Gastrocnemius medialis (tissue), 4 donors: Measurements from ENCODE around the gene MRPL17. TPM values are rescaled to one million over a fixed set of nuclear protein-coding genes. Genes with fewer than 3 reads are reported as not detected.

Source experiments
- ATAC-seq, 2 donors: fragments of 150-250 bp; one replicate each; pipeline ENCODE4 v1.9.1; 2016
- DNase-seq, 2 donors: peaks; one replicate each; pipeline ENCODE4 v3.0.0-alpha.2; 2019
- H3K27ac ChIP-seq, 4 donors: fragments of 200-600 bp; sonication (generic); 1 replicate in 1 of 4; 2 replicates in 3 of 4; pipeline ENCODE4 v1.5.1; 2016 to 2018; ENCODE audit warnings: mild to moderate bottlenecking in 2 of 4, moderate library complexity in 1 of 4
- H3K27me3 ChIP-seq, 3 donors: fragments of 200-600 bp; sonication (generic) in 2 of 3; 1 replicate in 1 of 3; 2 replicates in 2 of 3; pipeline versions ENCODE4 v1.5.1 to v1.6.0; 2016 to 2019; ENCODE audit warnings: mild to moderate bottlenecking in 1 of 3, moderate library complexity in 1 of 3
- H3K36me3 ChIP-seq, 2 donors: fragments of 200-600 bp; sonication (generic) in 1 of 2; one replicate each; pipeline ENCODE4 v1.5.1; 2017 to 2018
- H3K4me1 ChIP-seq, 2 donors: fragments of 200-600 bp; sonication (generic) in 1 of 2; one replicate each; pipeline ENCODE4 v1.5.1; 2016 to 2017; ENCODE audit warnings: mild to moderate bottlenecking in 2 of 2
- H3K4me3 ChIP-seq, 4 donors: fragments of 200-600 bp; sonication (generic) in 3 of 4; 1 replicate in 1 of 4; 2 replicates in 3 of 4; pipeline ENCODE4 v1.5.1; 2016 to 2019; ENCODE audit warnings: mild to moderate bottlenecking in 2 of 4
- H3K9me3 ChIP-seq, 3 donors: fragments of 200-600 bp; sonication (generic) in 2 of 3; 1 replicate in 1 of 3; 2 replicates in 2 of 3; pipeline ENCODE4 v1.5.1; 2016 to 2019
- CTCF ChIP-seq, 5 experiments: fragments of 450-650 bp in 3 of 5; fragments of 200-600 bp in 2 of 5; sonication (generic) in 2 of 5; IDR thresholded peaks in 4 of 5; conservative IDR thresholded peaks in 1 of 5; 1 replicate in 4 of 5; 2 replicates in 1 of 5; pipeline ENCODE4 v1.5.1; 2016 to 2019; ENCODE audit warnings: antibody characterized with exemption in 5 of 5, mild to moderate bottlenecking in 3 of 5, moderate library complexity in 3 of 5
- POLR2A ChIP-seq, 2 donors: fragments of 450-650 bp; IDR thresholded peaks; one replicate each; pipeline ENCODE4 v1.6.1; 2017; ENCODE audit warnings: antibody characterized with exemption in 2 of 2, mild to moderate bottlenecking in 2 of 2, moderate library complexity in 2 of 2
- in situ Hi-C, 4 donors: fragments of 200-750 bp; cut with MboI; loops; one replicate each; pipeline versions ENCODE4 v1.15.0 to v1.8.0; 2017; ENCODE audit warnings: low sequenced_read_pairs in 4 of 4
- intact Hi-C: fragments of 100-400 bp; cut with DNase I; formaldehyde crosslinking; loops from one replicate; pipeline ENCODE4 v1.15.1; 2023; ENCODE audit warnings: low total_unique reads
- total RNA-seq, 4 donors: library from RNA; depleted of rRNA; stranded (reverse); fragments of >200 nt; gene quantifications; one replicate each; pipeline versions ENCODE4 v1.1.0 to v1.2.3, GENCODE V29; 2016

MRPL17 gene
- total RNA-seq, 4 donors from 2014 or later: 25.1 to 33.4 (median 27.7) TPM

GRCh38 chr11:6670202-6670830 is 12.8 kb downstream of the MRPL17 start:
- Histone ChIP-seq H3K9me3 (no peaks in the 10 kb centered on the region), H3K4me3 (no peak overlapping the region), H3K27ac (no peak overlapping the region), H3K4me1 (no peaks in the 10 kb centered on the region), H3K27me3 (no peaks in the 10 kb centered on the region), H3K36me3 (no peaks in the 10 kb centered on the region)
- ATAC-seq (no peak), DNase-seq (no peak)
- no peak for TF ChIP-seq POLR2A (IDR thresholded peaks at IDR 0.05)
- no peak for TF ChIP-seq CTCF (IDR thresholded peaks at IDR 0.05 in 4 of 5, conservative IDR thresholded peaks at IDR 0.05 in 1 of 5)
- in situ Hi-C loops (loop anchor here in 1 of 4 donors (10.0 kb wide), 1 partner anchor 136 kb away; no protein-coding TSS in a partner anchor), intact Hi-C loops (no loop called here)

- in situ Hi-C loops: no loop called here
- TF ChIP-seq CTCF (IDR thresholded peaks at IDR 0.05 in 4 of 5, conservative IDR thresholded peaks at IDR 0.05 in 1 of 5): peak in 1 of 5 experiments; percentile 51
- no peak for TF ChIP-seq POLR2A (IDR thresholded peaks at IDR 0.05)
- no peaks in the 10 kb centered on the region for H3K9me3 ChIP-seq
- DNase-seq (no peak), ATAC-seq (no peak)
- no peaks in the 10 kb centered on the region for H3K36me3 ChIP-seq
- H3K4me3 ChIP-seq: no peak overlapping the region
- no peak overlapping the region for H3K27ac ChIP-seq
- no peaks in the 10 kb centered on the region for H3K4me1 ChIP-seq
- intact Hi-C loops: no loop called here
- H3K27me3 ChIP-seq: no peaks in the 10 kb centered on the region
These were observed 15.3 kb downstream of the MRPL17 start for GRCh38 chr11:6667733-6668374.

- ATAC-seq (no peak), DNase-seq (no peak)
- Histone ChIP-seq H3K9me3 (no peaks in the 10 kb centered on the region), H3K4me1 (no peaks in the 10 kb centered on the region), H3K27me3 (no peaks in the 10 kb centered on the region), H3K27ac (no peak overlapping the region), H3K4me3 (no peak overlapping the region), H3K36me3 (no peaks in the 10 kb centered on the region)
- intact Hi-C loops: no loop called here
- no peak for TF ChIP-seq CTCF (IDR thresholded peaks at IDR 0.05 in 4 of 5, conservative IDR thresholded peaks at IDR 0.05 in 1 of 5)
- in situ Hi-C loops: no loop called here
These were observed 16.6 kb downstream of the MRPL17 start for GRCh38 chr11:6666302-6667183.

- ATAC-seq (no peak), DNase-seq (no peak)
- in situ Hi-C loops (no loop called here), intact Hi-C loops (no loop called here)
- no peaks in the 10 kb centered on the region for H3K36me3 ChIP-seq
- H3K4me3 ChIP-seq: no peak overlapping the region
- H3K9me3 ChIP-seq: no peaks in the 10 kb centered on the region
- TF ChIP-seq CTCF (IDR thresholded peaks at IDR 0.05 in 4 of 5, conservative IDR thresholded peaks at IDR 0.05 in 1 of 5): no peak
- no peak for TF ChIP-seq POLR2A (IDR thresholded peaks at IDR 0.05)
- no peaks in the 10 kb centered on the region for H3K4me1 ChIP-seq
- no peak overlapping the region for H3K27ac ChIP-seq
- no peaks in the 10 kb centered on the region for H3K27me3 ChIP-seq
These were observed 18.6 kb downstream of the MRPL17 start for GRCh38 chr11:6664551-6664950.
